Measurements from ENCODE around the gene ARFRP1. TPM values are rescaled to one million over a fixed set of nuclear protein-coding genes. Genes with fewer than 3 reads are reported as not detected.

The ARFRP1 gene
- total RNA-seq, 1 donor from 2014 or later, result 52.2 TPM

DNA sequence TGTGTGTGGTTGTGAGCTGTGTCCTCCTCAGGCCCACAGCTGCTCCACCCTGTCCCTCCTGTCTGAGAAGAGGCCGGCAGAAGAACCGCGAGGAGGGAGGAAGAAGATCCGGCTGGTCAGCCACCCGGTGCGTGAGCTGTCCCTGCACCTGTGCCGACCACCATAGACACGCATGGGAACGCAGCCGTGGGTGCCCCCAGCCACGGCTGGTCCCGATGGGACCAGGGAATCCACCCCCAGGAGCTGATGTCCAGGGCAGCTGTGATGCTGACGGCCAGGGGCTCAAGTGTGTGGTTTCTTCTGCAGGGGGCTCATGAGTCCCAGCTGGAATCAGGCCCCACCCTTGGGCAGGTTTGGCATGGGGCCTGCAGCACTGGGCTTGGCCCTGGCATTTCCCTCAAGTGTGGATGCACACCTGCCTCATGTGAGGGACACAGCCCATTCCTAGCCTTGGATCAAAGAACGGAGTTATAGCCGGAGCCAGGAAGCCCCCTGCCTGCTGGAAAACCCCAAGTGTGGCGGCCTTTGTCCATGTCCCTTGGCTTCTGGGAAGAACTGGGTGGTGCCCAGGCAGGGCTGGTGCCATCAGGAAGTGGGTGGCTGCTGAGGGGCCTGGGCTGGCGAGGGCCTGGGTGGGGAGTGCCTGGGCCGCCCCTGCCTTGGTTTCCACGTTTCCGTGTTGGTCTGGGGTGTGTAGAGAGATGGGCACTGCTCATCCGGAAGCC, 15.9 kb downstream of the ARFRP1 start:
- no peak for DNase-seq (ENCODE audit: low spot score)

DNA sequence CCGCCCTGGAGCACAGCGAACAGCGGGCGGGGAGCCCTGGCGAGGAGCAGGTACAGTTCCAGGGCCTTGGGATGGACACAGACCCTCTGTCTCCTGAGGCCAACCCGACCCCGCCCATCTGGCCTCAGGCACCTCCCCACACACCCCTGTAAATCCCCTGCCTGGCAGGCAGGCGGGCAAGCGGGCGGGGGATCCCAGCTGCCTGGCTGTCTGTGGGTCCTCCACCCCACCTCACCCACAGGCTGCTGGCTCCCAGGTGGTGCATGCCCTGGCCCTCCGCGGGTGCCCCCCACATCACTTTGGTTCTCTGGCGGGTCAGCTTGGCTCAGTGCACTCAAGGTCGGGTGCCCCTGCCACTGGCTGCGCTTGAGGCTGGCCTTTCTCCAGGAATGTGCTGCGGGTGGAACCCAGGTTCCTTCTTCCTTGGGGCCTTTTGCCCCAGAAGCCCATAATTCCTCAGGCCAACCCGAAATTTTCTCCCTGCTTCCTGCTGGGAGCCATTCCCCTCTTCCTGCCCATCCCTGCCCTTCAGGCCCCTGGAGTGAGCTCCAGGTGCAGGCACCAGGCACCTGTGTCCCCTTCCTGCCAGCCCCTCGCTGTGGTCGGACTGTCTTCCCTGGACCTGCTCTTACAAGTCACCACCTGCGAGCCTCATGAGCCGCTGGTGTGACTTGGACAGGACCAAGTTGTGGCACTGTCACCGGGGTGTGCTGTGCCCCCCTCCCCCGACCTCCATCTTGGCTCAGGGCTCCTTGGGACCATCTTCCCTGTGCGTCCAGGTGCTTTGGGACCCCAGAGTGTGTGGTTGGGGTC, 16.7 kb downstream of the ARFRP1 start:
- DNase-seq (ENCODE audit: low spot score), result no peak

DNA sequence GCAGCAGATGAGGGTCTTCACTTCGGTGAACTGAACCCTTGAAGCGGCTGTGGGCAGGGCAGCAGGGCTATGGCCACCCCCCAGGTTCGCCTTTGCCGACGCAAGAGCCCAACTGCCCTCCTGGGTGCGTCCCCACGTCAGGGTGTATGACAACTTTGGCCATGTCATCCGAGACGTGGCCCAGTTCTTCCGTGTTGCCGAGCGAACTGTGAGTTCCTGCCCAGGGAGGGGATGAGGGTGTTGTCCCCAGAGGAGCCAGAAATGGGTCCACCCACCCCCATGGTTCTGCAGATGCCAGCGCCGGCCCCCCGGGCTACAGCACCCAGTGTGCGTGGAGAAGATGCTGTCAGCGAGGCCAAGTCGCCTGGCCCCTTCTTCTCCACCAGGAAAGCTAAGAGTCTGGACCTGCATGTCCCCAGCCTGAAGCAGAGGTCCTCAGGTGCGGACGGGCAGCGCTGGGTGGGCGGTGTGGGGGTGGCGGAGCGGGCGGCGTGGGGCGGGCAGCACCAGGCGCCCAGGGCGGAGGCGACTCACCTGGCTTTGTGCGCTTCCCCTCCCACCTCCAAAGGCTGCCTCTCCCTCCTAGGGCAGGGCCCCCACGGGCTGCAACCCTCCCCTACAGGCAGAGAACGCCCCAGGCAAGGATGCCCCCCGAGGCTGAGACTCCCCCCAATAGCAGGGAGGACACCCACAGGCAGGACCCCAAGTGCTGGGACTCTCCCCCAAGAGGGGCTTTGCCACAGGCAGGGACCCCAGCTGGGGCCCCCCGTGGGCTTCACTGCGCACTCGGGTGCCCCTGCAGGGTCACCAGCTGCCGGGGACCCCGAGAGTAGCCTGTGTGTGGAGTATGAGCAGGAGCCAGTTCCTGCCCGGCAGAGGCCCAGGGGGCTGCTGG, 17.5 kb downstream of the ARFRP1 start:
- DNase-seq (ENCODE audit: low spot score), result no peak

- DNase-seq (ENCODE audit: low spot score), result no peak
These were observed 18.5 kb downstream of the ARFRP1 start for GRCh38 chr20:63689046-63690002.

DNA sequence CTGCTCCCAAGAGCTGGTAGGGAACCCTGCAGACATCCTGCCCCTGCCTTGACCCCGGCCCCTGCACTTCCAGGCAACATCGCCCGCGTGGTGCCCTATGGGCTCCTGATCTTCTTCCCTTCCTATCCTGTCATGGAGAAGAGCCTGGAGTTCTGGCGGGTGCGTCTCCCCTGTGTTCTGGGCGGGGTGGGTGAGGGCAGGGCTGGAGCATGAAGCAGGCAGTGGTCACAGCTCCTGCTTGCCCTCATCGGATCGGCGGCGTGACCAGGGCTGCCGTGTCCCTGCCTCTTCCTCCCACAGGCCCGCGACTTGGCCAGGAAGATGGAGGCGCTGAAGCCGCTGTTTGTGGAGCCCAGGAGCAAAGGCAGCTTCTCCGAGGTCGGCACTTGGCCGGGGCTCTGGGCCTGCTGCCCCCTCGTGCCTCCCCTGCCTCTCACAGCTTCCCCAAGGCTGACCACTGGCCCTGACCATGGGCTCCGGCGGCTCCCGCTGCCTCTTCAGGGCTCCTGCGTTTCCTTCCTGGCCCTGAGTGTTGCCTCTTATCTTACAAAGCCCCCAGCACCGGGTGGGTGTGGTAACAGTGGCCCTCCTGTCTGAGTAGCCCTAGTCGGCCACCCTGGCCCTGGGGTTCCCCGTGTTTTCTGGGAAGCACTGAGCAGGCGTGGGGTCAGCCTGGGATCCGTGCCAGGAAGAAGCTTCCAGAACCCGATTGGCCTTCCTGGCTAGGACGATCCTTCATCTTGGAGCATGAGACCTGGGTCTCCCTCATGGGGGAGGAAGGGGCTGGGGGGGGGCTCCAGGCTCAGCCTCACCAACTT, 19.3 kb downstream of the ARFRP1 start:
- DNase-seq (ENCODE audit: low spot score), result no peak

- DNase-seq (ENCODE audit: low spot score), result no peak
These were observed 20.2 kb downstream of the ARFRP1 start for GRCh38 chr20:63687419-63688178.

GRCh38 chr20:63686492-63687321, 21.1 kb downstream of the ARFRP1 start:
- peak; percentile 73 for DNase-seq (ENCODE audit: low spot score)

GRCh38 chr20:63686094-63686491, 21.7 kb downstream of the ARFRP1 start:
- DNase-seq (ENCODE audit: low spot score), result no peak

DNA sequence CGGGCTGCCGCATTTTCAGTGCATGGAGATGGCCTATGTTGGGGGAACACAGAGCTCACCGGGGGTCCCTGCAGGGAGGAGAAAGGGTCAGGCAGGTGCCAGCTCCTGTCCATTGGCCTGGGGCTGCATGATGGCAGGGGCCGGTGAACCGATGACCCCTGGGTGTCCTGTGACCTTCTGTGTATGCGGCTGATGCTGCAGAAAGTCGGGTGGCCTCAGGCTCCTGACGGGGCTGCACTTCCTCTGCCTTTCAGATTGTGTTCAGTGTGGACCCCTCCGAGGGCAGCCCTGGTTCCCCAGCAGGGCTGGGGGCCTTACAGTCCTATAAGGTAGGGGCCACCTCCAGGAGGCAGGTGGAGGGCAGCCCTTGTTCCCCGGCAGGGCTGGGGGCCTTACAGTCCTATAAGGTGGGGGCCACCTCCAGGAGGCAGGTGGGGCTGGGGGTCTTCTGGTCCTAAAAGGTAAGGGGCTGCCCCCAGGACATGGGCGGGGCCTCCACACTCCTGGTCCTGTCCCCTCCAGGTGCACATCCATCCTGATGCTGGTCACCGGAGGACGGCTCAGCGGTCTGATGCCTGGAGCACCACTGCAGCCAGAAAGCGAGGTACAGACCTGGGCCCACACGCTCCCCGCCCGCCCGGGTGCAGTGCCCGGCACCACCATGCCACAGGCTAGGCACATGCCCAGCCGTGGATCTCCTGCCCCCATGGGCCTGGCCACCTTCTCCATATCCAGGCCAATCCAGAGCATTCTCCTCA, 22.3 kb downstream of the ARFRP1 start:
- DNase-seq (ENCODE audit: low spot score), result no peak

- peak; percentile 74 for DNase-seq (ENCODE audit: low spot score)
These were observed 25.2 kb downstream of the ARFRP1 start for GRCh38 chr20:63682384-63683139.

DNA sequence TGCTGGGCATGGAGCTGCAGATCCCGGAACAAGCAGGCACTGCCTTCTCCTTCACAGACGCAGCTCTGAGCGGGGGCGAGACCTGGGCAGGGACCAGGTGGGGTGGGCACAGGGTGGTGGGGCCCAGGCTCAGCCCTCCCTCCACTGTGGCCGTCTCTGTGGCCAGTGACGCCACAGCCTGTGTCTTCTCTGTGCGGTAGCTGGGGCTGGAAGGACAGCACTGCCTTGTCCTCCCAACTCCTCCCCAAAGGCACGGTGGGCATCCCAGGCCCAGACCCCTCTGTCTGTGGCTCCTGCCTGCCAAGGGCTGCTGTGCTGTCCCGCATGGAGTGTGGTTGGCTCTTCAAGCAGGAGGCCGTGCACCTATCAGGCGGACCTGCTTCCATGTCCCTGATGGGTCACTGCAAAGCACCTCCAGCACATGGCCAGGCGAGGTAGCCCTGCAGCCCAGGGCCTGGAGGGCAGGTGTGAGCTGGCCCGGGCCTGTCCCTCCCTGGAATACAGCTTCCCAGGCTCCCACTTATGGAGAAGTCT, 26.1 kb downstream of the ARFRP1 start:
- no peak for DNase-seq (ENCODE audit: low spot score)

- DNase-seq (ENCODE audit: low spot score), result no peak
These were observed 26.7 kb downstream of the ARFRP1 start for GRCh38 chr20:63680857-63681608.

DNA sequence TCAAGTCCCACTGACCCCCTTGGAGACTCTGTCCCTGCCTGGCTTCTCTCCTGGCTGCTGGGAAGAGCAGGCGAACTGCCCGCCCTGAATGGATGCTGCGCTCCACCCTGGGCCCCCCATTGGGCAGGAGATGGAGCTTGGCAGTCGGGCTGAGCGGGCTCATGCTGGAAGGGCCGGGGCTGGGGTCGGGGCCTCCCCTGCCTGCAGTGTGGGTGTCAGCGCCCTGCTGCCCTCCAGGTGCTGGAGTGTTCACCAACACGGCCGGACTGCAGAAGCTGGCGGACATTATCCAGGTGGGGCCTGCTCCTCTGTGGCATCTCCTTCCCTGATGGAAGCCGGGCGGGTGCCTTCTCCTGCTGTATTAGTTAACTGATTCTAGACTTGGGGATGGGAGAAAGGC, 27.3 kb downstream of the ARFRP1 start:
- no peak for DNase-seq (ENCODE audit: low spot score)

DNA sequence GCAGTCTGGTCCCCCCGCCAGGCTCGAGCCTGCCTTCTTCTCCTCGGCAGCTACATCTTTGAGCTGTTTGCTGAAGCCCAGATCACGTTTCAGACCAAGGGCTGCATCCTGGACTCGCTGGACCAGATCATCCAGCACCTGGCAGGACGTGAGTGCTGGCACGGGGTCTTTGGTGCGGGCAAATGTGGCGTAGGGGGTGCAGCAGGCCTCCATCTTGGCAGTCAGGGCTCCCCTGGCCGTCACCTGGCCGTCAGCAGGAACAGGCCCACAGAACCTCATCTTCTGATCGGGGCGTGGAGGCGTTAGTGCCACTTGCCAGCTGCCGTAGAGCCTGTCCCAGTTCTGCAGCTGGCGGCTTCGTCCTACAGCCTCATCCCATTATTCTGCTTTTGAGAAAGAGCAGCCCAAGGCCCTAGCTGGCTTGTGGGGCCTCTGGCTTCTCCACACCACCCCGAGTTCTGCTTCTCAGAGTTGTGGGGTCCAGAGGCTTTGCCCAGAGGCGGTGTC, 27.9 kb downstream of the ARFRP1 start:
- no peak for DNase-seq (ENCODE audit: low spot score)

DNA sequence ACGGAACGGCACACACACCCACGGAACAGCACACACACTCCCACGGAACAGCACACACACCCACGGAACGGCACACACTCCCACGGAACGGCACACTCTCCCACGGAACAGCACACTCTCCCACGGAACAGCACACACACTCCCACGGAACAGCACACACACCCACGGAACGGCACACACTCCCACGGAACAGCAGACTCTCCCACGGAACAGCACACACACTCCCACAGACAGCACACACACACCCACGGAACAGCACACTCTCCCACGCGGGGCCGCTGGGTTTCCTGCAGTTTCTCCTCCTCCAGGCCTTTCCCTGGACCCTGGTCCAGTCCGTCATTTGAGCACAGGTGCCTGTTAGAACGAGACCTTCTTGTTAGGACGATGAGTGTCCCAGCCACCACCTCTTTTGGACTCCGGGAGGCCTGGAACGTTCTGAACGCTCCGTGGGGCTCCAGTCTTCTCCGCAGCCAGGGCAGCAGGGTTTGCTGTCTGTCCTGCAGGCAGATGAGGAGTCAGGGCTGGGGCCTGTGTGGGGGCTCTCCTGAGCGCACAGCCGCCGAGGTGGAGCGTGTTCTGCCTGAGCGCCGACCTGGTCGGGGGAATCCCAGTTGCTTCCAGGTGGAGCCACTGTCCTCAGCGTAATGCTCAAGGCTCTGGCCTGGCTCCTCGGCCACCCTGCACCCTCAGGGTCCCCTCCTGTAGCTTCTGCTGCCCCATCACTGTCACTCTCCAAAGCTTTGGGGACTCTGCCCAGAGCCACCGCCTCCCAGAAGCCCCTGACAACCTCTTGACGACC, 28.9 kb downstream of the ARFRP1 start:
- no peak for DNase-seq (ENCODE audit: low spot score)

All from mucosa of gallbladder (tissue), 1 donor.